T-helper 1 cell treated with Interleukin-12 subunit alpha and Interleukin-12 subunit beta and Interleukin-4 antibody, amounts not matched to agents 30 μg/mL and 1 μg/mL, for 36 hours (primary cell): ENCODE results near the gene SUMO1.
"Not testable (repeated sequence)": the region's sequence is repeated elsewhere in the genome, so short reads cannot be mapped to it uniquely, and the experiment has no call there.

Source experiments
- H3K27ac Mint-ChIP-seq: one replicate; pipeline ENCODE4 v1.8.0; 2021; ENCODE audit warnings: mild to moderate bottlenecking, mixed read lengths
- H3K27me3 Mint-ChIP-seq: one replicate; pipeline ENCODE4 v1.8.0; 2021; ENCODE audit warnings: low read depth, mixed read lengths
- H3K36me3 Mint-ChIP-seq: one replicate; pipeline ENCODE4 v1.8.0; 2021; ENCODE audit warnings: low read depth, mixed read lengths
- H3K4me1 Mint-ChIP-seq: one replicate; pipeline ENCODE4 v1.8.0; 2021; ENCODE audit warnings: low read depth, mixed read lengths
- H3K4me3 Mint-ChIP-seq: one replicate; pipeline ENCODE4 v1.8.0; 2021; ENCODE audit warnings: mild to moderate bottlenecking, moderate library complexity, mixed read lengths
- H3K9me3 Mint-ChIP-seq: one replicate; pipeline ENCODE4 v1.8.0; 2021; ENCODE audit warnings: mixed read lengths

The SUMO1 gene

GRCh38 chr2:202238234-202239197 lies at the start of gene SUMO1:
Gene SUMO1, minus strand, starts transcription at chr2:202238597. Its CDS starts 146 bp downstream, at chr2:202238451.
- peak within 1 kb of the TSS; percentile 99 for H3K4me3 Mint-ChIP-seq
- H3K9me3 Mint-ChIP-seq: no peaks in the 10 kb centered on the region
- peaks cover 16% of the 10 kb centered on the region for H3K4me1 Mint-ChIP-seq

GRCh38 chr2:202286595-202286994 lies 48.2 kb upstream of the SUMO1 start:
- Mint-ChIP-seq H3K4me3 (no peak overlapping the region), H3K27ac (no peak overlapping the region), H3K9me3 (no peaks in the 10 kb centered on the region), H3K4me1 (peaks cover 3% of the 10 kb centered on the region), H3K27me3 (no peaks in the 10 kb centered on the region), H3K36me3 (peaks cover 41% of the 10 kb centered on the region)

More at GRCh38 chr2:202238234-202239197, at the start of gene SUMO1:
- Mint-ChIP-seq H3K27ac (peak within 1 kb of the TSS; percentile 99), H3K36me3 (peaks cover 5% of the 10 kb centered on the region), H3K27me3 (no peaks in the 10 kb centered on the region)

- H3K4me1 Mint-ChIP-seq: peaks cover 27% of the 10 kb centered on the region
- peaks cover 31% of the 10 kb centered on the region for H3K36me3 Mint-ChIP-seq
- no peak overlapping the region for H3K4me3 Mint-ChIP-seq
- no peaks in the 10 kb centered on the region for H3K9me3 Mint-ChIP-seq
- H3K27me3 Mint-ChIP-seq: no peaks in the 10 kb centered on the region
- H3K27ac Mint-ChIP-seq: peak overlapping the region; percentile 45
Measured at GRCh38 chr2:202278944-202279343, 40.5 kb upstream of the SUMO1 start.

- Mint-ChIP-seq H3K4me1 (peaks cover 27% of the 10 kb centered on the region), H3K9me3 (no peaks in the 10 kb centered on the region), H3K27ac (peak overlapping the region; percentile 86), H3K4me3 (peak overlapping the region; percentile 28), H3K36me3 (peaks cover 31% of the 10 kb centered on the region), H3K27me3 (no peaks in the 10 kb centered on the region)
Measured at GRCh38 chr2:202278036-202278760, 39.8 kb upstream of the SUMO1 start.

DNA sequence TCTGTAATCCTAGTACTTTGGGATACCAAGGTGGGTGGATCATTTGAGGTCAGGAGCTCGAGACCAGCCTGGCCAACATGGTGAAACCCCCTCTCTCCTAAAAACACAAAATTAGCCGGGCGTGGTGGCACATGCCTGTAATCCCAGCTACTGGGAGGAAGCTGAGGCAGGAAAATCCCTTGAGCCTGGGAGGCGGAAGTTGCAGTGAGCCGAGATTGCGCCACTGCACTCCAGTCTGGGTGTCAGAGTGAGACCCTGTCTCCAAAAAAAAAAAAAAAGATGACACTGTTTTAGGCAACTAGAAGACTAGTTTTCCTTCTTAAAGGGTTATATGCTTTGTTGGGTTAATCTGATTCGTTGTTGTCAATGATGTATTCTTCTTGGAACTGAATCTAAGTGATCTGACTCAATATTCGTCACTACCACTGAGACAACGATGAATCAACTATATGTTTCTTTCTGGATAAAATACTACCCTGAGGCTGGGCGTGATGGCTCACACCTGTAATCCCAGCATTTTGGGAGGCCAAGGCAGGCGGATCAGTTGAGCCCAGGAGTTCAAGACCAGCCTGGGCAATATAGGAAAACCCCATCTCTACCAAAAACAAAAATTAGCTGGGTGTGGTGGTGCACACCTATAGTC lies 37.8 kb upstream of the SUMO1 start:
- H3K9me3 Mint-ChIP-seq, H3K27me3 Mint-ChIP-seq: not testable (repeated sequence)
- H3K27ac Mint-ChIP-seq: peak overlapping the region; percentile 85
- H3K4me3 Mint-ChIP-seq: peak overlapping the region; percentile 53
- peaks cover 26% of the 10 kb centered on the region for H3K4me1 Mint-ChIP-seq
- H3K36me3 Mint-ChIP-seq: peaks cover 22% of the 10 kb centered on the region

GRCh38 chr2:202270487-202270886 lies 32.1 kb upstream of the SUMO1 start:
- peaks cover 6% of the 10 kb centered on the region for H3K36me3 Mint-ChIP-seq
- H3K27ac Mint-ChIP-seq: peak overlapping the region; percentile 62
- no peaks in the 10 kb centered on the region for H3K9me3 Mint-ChIP-seq
- peak overlapping the region; percentile 25 for H3K4me3 Mint-ChIP-seq
- peaks cover 15% of the 10 kb centered on the region for H3K4me1 Mint-ChIP-seq
- H3K27me3 Mint-ChIP-seq: no peaks in the 10 kb centered on the region

GRCh38 chr2:202269585-202269984 lies 31.2 kb upstream of the SUMO1 start:
- peaks cover 15% of the 10 kb centered on the region for H3K4me1 Mint-ChIP-seq
- H3K9me3 Mint-ChIP-seq: no peaks in the 10 kb centered on the region
- peak overlapping the region; percentile 34 for H3K4me3 Mint-ChIP-seq
- H3K27ac Mint-ChIP-seq: peak overlapping the region; percentile 55
- peaks cover 4% of the 10 kb centered on the region for H3K36me3 Mint-ChIP-seq
- no peaks in the 10 kb centered on the region for H3K27me3 Mint-ChIP-seq

- Mint-ChIP-seq H3K4me3 (no peak overlapping the region), H3K27ac (no peak overlapping the region), H3K27me3 (no peaks in the 10 kb centered on the region), H3K4me1 (peaks cover 17% of the 10 kb centered on the region), H3K9me3 (no peaks in the 10 kb centered on the region), H3K36me3 (peaks cover 4% of the 10 kb centered on the region)
Measured at GRCh38 chr2:202267495-202267894, 29.1 kb upstream of the SUMO1 start.

- Mint-ChIP-seq H3K4me1 (peaks cover 14% of the 10 kb centered on the region), H3K36me3 (peaks cover 4% of the 10 kb centered on the region), H3K9me3 (no peaks in the 10 kb centered on the region), H3K27me3 (no peaks in the 10 kb centered on the region), H3K27ac (peak within 1 kb of the TSS; percentile 81), H3K4me3 (peak within 1 kb of the TSS; percentile 63)
Measured at GRCh38 chr2:202265467-202266277, 27.3 kb upstream of the SUMO1 start, which contains the start of gene NOP58. Gene NOP58, plus strand, starts transcription at chr2:202265763. Its CDS starts 179 bp downstream, at chr2:202265942.

GRCh38 chr2:202261531-202261930 lies 23.1 kb upstream of the SUMO1 start:
- Mint-ChIP-seq H3K4me1 (peaks cover 2% of the 10 kb centered on the region), H3K4me3 (no peak overlapping the region), H3K9me3 (no peaks in the 10 kb centered on the region), H3K27me3 (no peaks in the 10 kb centered on the region), H3K27ac (no peak overlapping the region), H3K36me3 (no peaks in the 10 kb centered on the region)

DNA sequence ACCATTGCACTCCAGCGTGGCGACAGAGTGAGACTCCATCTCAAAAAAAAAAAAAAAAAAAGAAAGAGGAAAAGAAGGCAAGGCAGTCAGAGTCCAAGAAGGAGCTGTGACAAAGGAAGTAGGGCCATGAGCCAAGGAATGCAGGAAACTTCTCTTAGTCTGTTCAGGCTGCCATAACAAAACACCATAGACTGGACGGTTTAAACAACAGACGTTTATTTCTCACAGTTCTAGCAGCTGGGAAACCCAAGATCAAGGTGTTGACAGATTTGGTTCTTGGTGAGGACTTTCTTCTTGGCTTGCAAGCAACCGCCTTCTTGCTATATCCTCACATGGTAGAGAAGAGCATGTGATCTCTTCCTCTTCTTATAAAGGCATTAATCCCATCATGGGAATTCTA lies 13.1 kb upstream of the SUMO1 start:
- Mint-ChIP-seq H3K36me3 (peaks cover 2% of the 10 kb centered on the region), H3K27me3 (no peaks in the 10 kb centered on the region), H3K4me1 (peaks cover 3% of the 10 kb centered on the region), H3K27ac (no peak overlapping the region), H3K9me3 (no peaks in the 10 kb centered on the region), H3K4me3 (no peak overlapping the region)

GRCh38 chr2:202249521-202250253 lies 11.3 kb upstream of the SUMO1 start:
- Mint-ChIP-seq H3K27ac (no peak overlapping the region), H3K36me3 (peaks cover 2% of the 10 kb centered on the region), H3K9me3 (no peaks in the 10 kb centered on the region), H3K4me3 (no peak overlapping the region), H3K4me1 (peaks cover 3% of the 10 kb centered on the region), H3K27me3 (peaks cover 6% of the 10 kb centered on the region)

DNA sequence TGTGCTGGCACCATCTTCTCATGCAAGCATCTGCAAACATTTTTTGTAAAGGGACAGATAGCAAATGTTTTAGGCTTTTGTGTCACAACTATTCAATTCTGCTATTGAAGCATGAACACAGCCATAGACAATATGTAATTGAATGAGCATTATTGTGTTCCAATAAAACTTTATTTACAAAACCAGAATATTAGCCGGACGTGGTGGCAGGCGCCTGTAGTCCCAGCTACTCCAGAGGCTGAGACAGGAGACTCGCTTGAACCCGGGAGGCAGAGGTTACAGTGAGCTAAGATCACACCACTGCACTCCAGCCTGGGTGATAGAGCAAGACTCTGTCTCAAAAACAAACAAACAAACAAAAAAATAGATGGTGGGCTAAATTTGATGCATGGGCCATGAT lies 9.3 kb upstream of the SUMO1 start:
- not testable (repeated sequence) for H3K4me3 Mint-ChIP-seq, H3K4me1 Mint-ChIP-seq, H3K36me3 Mint-ChIP-seq, H3K9me3 Mint-ChIP-seq, H3K27ac Mint-ChIP-seq, H3K27me3 Mint-ChIP-seq
